HG03280 (cell line): ENCODE data around the gene CD55.

Source experiments
- ATAC-seq: cut with Tn5 transposase; IDR thresholded peaks from one replicate; pipeline ENCODE4 v1.9.1; 2021; ENCODE audit warnings: mild to moderate bottlenecking, moderate library complexity; ENCODE audit not compliant: unreplicated experiment

CD55 gene

GRCh38 chr1:207355513-207356295 is 34.2 kb downstream of the CD55 start:
- no peak for ATAC-seq

DNA sequence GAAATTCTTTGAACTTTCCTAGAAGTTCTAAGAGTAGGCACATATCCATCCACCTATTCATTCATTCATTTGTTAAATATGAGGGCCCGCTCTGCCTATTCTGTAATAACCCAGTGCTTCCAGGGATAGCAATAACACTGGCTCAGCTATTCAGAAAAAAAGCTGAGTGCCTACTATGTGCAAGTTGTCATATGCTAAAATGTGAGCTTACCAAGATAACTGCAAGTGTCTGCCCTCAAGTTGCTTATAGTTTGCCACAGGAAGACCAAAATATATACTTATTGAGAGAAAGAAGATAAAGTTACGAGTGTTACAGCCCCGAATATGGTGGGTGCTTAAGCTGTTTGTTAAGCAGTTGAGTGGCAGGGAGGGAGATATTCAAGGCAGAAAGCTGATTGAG is 39.6 kb downstream of the CD55 start:
- ATAC-seq: no peak

GRCh38 chr1:207361889-207362288 is 40.4 kb downstream of the CD55 start:
- no peak for ATAC-seq

- no peak for ATAC-seq
Measured at GRCh38 chr1:207362962-207363860, 41.7 kb downstream of the CD55 start.

DNA sequence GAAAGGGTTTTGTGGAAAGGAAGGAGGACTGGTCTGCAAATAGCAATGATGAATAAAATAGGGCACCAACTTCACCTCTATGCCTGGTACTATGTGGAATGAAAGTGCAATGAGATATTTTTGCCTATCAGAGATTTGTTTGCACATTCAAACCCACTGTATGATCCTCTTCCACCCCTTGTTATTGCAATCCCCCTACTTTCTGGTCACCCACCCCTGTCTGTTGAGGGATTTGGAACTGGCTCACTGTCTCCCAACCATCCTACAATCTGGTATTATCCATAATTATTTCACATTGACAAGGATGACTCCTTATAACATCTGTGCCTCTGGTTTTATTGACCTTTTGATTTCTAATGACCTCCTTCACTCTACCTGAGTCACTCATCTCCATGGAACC is 42.4 kb downstream of the CD55 start:
- ATAC-seq: no peak

DNA sequence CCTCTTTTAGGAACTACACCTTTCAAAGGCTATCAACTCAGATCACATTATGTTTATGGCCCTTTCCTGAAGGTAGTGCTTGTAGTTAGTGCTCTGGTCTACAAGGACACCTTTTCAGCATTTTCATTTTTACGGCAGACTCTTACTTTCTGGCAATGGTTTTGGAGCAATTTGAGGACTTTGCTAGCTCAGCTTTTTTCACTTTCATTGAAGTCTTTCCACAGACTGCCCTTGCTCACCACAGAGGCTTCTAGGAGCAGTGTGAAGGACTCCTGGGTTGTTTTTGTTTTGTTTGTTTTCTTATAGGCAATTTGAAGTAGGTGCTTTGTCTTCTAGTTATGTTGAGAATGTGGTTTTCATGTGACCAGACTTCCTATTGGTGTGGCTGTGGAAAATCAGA is 43.1 kb downstream of the CD55 start:
- no peak for ATAC-seq

GRCh38 chr1:207365063-207365462 is 43.6 kb downstream of the CD55 start:
- no peak for ATAC-seq

DNA sequence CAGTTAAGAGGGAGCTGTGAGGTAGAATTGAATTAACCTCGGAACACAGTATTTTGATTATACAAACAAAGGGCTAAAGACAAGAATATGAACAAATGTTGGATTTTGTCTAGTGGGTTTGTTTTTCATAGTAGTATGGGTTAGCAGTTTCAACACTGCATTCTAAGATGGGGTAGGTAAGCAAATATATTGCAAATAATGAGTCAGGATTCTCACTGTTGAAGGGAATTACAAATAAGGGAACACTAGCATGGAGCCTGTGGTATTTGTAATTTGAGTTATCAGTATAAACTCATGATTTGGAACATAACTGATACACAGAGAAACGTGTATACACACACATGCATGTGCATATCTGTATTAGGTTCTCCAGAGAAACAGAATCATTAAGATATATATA is 44.5 kb downstream of the CD55 start:
- no peak for ATAC-seq

- no peak for ATAC-seq
Measured at GRCh38 chr1:207388721-207389120, 67.2 kb downstream of the CD55 start.

GRCh38 chr1:207389728-207390464 is 68.4 kb downstream of the CD55 start:
- no peak for ATAC-seq

- no peak for ATAC-seq
Measured at GRCh38 chr1:207393610-207394009, 72.1 kb downstream of the CD55 start.

GRCh38 chr1:207396168-207396746 is 74.8 kb downstream of the CD55 start:
- no peak for ATAC-seq

DNA sequence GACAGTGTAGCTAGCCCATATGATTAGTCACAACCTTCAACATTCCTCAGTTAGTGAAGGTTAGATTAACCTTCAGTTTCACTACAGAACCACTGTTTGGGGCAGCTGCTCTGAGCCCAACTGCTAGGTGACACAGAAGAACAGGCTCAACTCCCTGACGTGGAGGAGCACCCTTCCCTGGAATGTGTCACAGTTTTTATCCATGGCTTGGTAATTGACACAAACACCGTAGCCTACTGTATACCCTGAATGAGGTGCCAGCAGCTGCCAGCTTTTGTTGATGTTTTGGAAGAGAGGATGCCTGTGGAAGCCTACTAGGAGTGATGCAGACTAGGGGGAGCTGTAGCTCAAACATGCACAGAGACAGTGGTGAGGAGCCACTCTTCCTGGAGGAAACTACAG is 76.0 kb downstream of the CD55 start:
- ATAC-seq: no peak

GRCh38 chr1:207398986-207399385 is 77.5 kb downstream of the CD55 start:
- ATAC-seq: no peak

GRCh38 chr1:207401578-207401977 is 80.1 kb downstream of the CD55 start:
- ATAC-seq: no peak

DNA sequence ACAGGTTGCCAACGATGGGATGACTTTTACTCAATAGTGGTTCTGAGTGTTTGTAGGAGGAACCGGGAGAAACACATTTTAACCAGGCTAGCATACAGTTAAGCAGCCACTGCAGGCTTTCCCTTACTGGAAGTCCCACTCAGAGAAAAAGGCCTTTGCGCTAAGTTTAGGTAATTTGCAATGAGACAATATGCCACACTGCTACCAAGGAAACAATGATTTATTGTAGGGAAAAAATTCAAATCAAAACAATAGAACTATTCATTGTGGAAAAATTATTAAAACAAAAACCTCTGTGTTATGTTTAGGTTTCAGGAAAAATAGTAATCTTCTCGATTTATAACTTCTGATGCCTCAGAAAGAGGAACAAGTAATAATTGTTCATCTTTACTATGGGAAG is 81.3 kb downstream of the CD55 start:
- ATAC-seq: no peak

DNA sequence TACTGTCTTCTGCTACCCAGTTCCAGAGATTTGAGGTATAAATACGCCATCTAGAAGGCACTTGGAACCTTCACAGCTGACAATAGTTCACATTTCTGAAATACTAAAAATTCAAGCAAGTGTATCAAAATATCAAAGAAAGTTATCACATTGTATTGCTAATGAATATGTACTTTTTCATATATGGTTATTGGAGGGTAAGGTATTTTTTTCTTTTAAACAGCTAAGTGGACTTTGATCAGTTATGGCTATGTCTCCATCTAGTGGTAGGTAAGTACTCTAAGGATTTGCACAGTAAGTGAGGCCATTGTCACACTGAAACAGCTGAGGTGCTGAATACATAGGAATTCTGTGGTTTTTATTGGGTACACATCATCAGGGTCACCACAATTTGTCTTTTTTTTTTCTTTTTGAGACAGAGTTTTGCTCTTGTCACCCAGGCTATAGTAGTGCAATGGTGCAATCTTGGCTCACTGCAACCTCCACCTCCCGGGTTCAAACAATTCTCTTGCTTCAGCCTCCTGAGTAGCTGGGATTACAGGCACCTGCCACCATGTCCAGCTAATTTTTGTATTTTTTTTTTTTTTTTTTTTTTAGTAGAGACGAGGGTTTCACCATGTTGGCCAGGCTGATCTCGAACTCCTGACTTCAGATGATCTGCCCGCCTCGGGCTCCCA is 83.5 kb downstream of the CD55 start:
- no peak for ATAC-seq

- ATAC-seq: no peak
Measured at GRCh38 chr1:207405814-207406213, 84.3 kb downstream of the CD55 start.

- no peak for ATAC-seq
Measured at GRCh38 chr1:207407655-207408260, 86.3 kb downstream of the CD55 start.
